Measurements from ENCODE around the gene RXRA.

Gene RXRA

GRCh38 chr9:134420281-134420845 is 94.1 kb downstream of the RXRA start:
- DNase-seq: no peak

- DNase-seq: no peak
Observed at GRCh38 chr9:134420974-134421432, 94.7 kb downstream of the RXRA start.

- no peak for DNase-seq
Observed at GRCh38 chr9:134421888-134422287, 95.6 kb downstream of the RXRA start.

- no peak for DNase-seq
Observed at GRCh38 chr9:134422301-134423090, 96.2 kb downstream of the RXRA start.

- no peak for DNase-seq
Observed at GRCh38 chr9:134423166-134423565, 96.9 kb downstream of the RXRA start.

- DNase-seq: no peak
Observed at GRCh38 chr9:134423749-134424148, 97.5 kb downstream of the RXRA start.

- DNase-seq: no peak
Observed at GRCh38 chr9:134424818-134425217, 98.6 kb downstream of the RXRA start.

GRCh38 chr9:134425401-134425800 is 99.1 kb downstream of the RXRA start:
- DNase-seq: no peak

- no peak for DNase-seq
Observed at GRCh38 chr9:134425812-134426211, 99.6 kb downstream of the RXRA start.

GRCh38 chr9:134426436-134426835 is 100.2 kb downstream of the RXRA start:
- DNase-seq: no peak

GRCh38 chr9:134427153-134427782 is 101.0 kb downstream of the RXRA start:
- no peak for DNase-seq

GRCh38 chr9:134428559-134428958 is 102.3 kb downstream of the RXRA start:
- no peak for DNase-seq

GRCh38 chr9:134429007-134429406 is 102.8 kb downstream of the RXRA start:
- no peak for DNase-seq

GRCh38 chr9:134429481-134429880 is 103.2 kb downstream of the RXRA start:
- no peak for DNase-seq

GRCh38 chr9:134431095-134431494 is 104.8 kb downstream of the RXRA start:
- no peak for DNase-seq

- DNase-seq: no peak
Observed at GRCh38 chr9:134431626-134432025, 105.4 kb downstream of the RXRA start.

- DNase-seq: no peak
Observed at GRCh38 chr9:134432471-134432870, 106.2 kb downstream of the RXRA start.

GRCh38 chr9:134433101-134433500 is 106.8 kb downstream of the RXRA start:
- no peak for DNase-seq

- no peak for DNase-seq
Observed at GRCh38 chr9:134433909-134434882, 107.9 kb downstream of the RXRA start.

- no peak for DNase-seq
Observed at GRCh38 chr9:134434894-134435506, 108.7 kb downstream of the RXRA start.

- DNase-seq: no peak
Observed at GRCh38 chr9:134435550-134436378, 109.5 kb downstream of the RXRA start.

- no peak for DNase-seq
Observed at GRCh38 chr9:134436379-134436762, 110.1 kb downstream of the RXRA start.
